GM18870 (cell line): ENCODE results near the gene PTPN22.

Experiments
- ATAC-seq: cut with Tn5 transposase; IDR thresholded peaks from one replicate; pipeline ENCODE4 v1.9.1; 2021; ENCODE audit warnings: moderate library complexity; ENCODE audit not compliant: unreplicated experiment

The PTPN22 gene

GRCh38 chr1:113765306-113766230 is 105.9 kb downstream of the PTPN22 start:
- no peak for ATAC-seq
